Measurements from ENCODE around the gene CDH4. TPM values are rescaled to one million over a fixed set of nuclear protein-coding genes. Genes with fewer than 3 reads are reported as not detected.

Gene CDH4
- total and polyA plus RNA-seq, 2 of the 8 experiments (the other 6 are each of a cell fraction or from before 2014, with no cell fraction given) = 4.3 to 7.9 TPM

- peaks cover 4% of the 10 kb centered on the region; the same call in 1 of the 2 replicates for H3K23me2 ChIP-seq (ENCODE audit: low read depth, low read length)
- H4K91ac ChIP-seq (replicated peaks; ENCODE audit: insufficient read length, low read length) = peak overlapping the region; percentile 85
- H3K27me3 ChIP-seq (replicated peaks in 1 of 4; ENCODE audit: control insufficient read depth in 3 of 4, extremely low read depth in 1 of 4, insufficient read depth in 3 of 4, low read length in 3 of 4) = peaks cover 0 to 17% (median 9%) of the 10 kb centered on the region in 4 experiments; a peak in 4 of 7 replicates
- WGBS, 2 experiments (ENCODE audit: extremely low coverage in 1 of 2, insufficient coverage in 1 of 2, insufficient read length in 1 of 2, insufficient replicate concordance in 2 of 2, low coverage in 1 of 2, low lambda C conversion rate in 2 of 2, missing lambda C conversion rate in 1 of 2) = 87% methylated on average over 12 of the region's 12 CpGs; no CpG with 5 or more reads in 1 of the 2 experiments
- CTCF ChIA-PET (ENCODE audit: partially characterized antibody) = interaction anchor here (1.6 kb wide), 1 partner anchor 148 kb away, joined by 3 read pairs; no protein-coding TSS in a partner anchor
- peak overlapping the region; percentile 60 for H3K18ac ChIP-seq (ENCODE audit: extremely low read depth, low read length)
- H3K36me3 ChIP-seq (ENCODE audit: control insufficient read depth in 2 of 4, insufficient read depth in 4 of 4, low read length in 3 of 4) = no peaks in the 10 kb centered on the region
- no peak overlapping the region for H2BK20ac ChIP-seq (ENCODE audit: low read length)
- no peak overlapping the region for H3K56ac ChIP-seq (replicated peaks; ENCODE audit: insufficient read length, low read depth, low read length)
- POLR2A ChIA-PET (ENCODE audit: partially characterized antibody) = interaction anchor here (1.2 kb wide), 1 partner anchor 82 kb away, joined by 3 read pairs; no protein-coding TSS in a partner anchor
- TF ChIP-seq TEAD4 (IDR thresholded peaks at IDR 0.05; ENCODE audit: low read depth, low read length) (0 out of 2 replicates have a peak, but pooled peaks have one; percentile 12), CREB1 (IDR thresholded peaks at IDR 0.05) (no peak)
- H3K4me3 ChIP-seq (ENCODE audit: extremely low read depth in 1 of 4, insufficient read depth in 2 of 4, low read depth in 3 of 4, low read length in 4 of 4) = peak overlapping the region in 1 of 4 experiments; percentile 52; a peak in 2 of 8 replicates
- peak overlapping the region; percentile 87; the same call in 1 of the 2 replicates for H2BK12ac ChIP-seq (ENCODE audit: low read depth, low read length)
- H2AFZ ChIP-seq (ENCODE audit: low read length) = no peak overlapping the region
- H3K4me1 ChIP-seq (replicated peaks in 1 of 4; ENCODE audit: control insufficient read depth in 3 of 4, insufficient read depth in 4 of 4, low read length in 3 of 4) = peaks cover 7 to 28% (median 18%) of the 10 kb centered on the region in 4 experiments
- FAIRE-seq (no peak), DNase-seq (ENCODE audit: low read depth in 1 of 2, low spot score in 2 of 2) (no peak)
- no peak overlapping the region for H2AK5ac ChIP-seq (ENCODE audit: low read depth, low read length)
- no peak overlapping the region for H3K4ac ChIP-seq (replicated peaks; ENCODE audit: insufficient read length, low read depth, low read length)
- H4K8ac ChIP-seq (ENCODE audit: extremely low read depth, insufficient read depth, low read length) = no peak overlapping the region
- no peak overlapping the region for H3K14ac ChIP-seq (ENCODE audit: insufficient read length)
- no peaks in the 10 kb centered on the region for H4K20me1 ChIP-seq (replicated peaks in 1 of 2; ENCODE audit: control insufficient read depth in 1 of 2, insufficient read depth in 2 of 2, low read length in 2 of 2)
- no peak overlapping the region for H3K27ac ChIP-seq (ENCODE audit: low read depth, low read length)
- no peaks in the 10 kb centered on the region for H3K79me2 ChIP-seq (ENCODE audit: control insufficient read depth in 1 of 2, insufficient read depth in 2 of 2, low read length in 2 of 2)
- no peak overlapping the region for H2BK15ac ChIP-seq (ENCODE audit: low read length)
- H3K9me3 ChIP-seq (ENCODE audit: insufficient read depth in 2 of 2, low read depth in 1 of 2, low read length in 1 of 2) = no peaks in the 10 kb centered on the region
- 0 out of 2 replicates have a peak overlapping the region, but pooled peaks have one; percentile 49 for H2BK5ac ChIP-seq (ENCODE audit: low read depth, low read length)
- H2BK120ac ChIP-seq (replicated peaks; ENCODE audit: low read depth, low read length) = no peak overlapping the region
- H3K23ac ChIP-seq (ENCODE audit: insufficient read length) = no peak overlapping the region
- peak overlapping the region; percentile 63 to 72; a peak in 2 of 4 replicates for H3K4me2 ChIP-seq (ENCODE audit: insufficient read depth in 1 of 2, low read depth in 2 of 2, low read length in 2 of 2)
- no peaks in the 10 kb centered on the region for H3K79me1 ChIP-seq (ENCODE audit: low read depth, low read length)
- no peak overlapping the region for H4K5ac ChIP-seq (ENCODE audit: insufficient read length, low read depth, low read length)
- H3K9ac ChIP-seq (replicated peaks in 1 of 4; ENCODE audit: extremely low read depth in 1 of 4, low read depth in 3 of 4, low read length in 3 of 4) = no peak overlapping the region
Measured at GRCh38 chr20:61353261-61354000, 101.4 kb downstream of the CDH4 start.

Data from H1 (cell line).